HG02642 (cell line): ENCODE data around the gene LHX1.

Experiments used
- ATAC-seq: cut with Tn5 transposase; IDR thresholded peaks from one replicate; pipeline ENCODE4 v1.9.1; 2021; ENCODE audit warnings: mild to moderate bottlenecking; ENCODE audit not compliant: unreplicated experiment, poor library complexity

The LHX1 gene

DNA sequence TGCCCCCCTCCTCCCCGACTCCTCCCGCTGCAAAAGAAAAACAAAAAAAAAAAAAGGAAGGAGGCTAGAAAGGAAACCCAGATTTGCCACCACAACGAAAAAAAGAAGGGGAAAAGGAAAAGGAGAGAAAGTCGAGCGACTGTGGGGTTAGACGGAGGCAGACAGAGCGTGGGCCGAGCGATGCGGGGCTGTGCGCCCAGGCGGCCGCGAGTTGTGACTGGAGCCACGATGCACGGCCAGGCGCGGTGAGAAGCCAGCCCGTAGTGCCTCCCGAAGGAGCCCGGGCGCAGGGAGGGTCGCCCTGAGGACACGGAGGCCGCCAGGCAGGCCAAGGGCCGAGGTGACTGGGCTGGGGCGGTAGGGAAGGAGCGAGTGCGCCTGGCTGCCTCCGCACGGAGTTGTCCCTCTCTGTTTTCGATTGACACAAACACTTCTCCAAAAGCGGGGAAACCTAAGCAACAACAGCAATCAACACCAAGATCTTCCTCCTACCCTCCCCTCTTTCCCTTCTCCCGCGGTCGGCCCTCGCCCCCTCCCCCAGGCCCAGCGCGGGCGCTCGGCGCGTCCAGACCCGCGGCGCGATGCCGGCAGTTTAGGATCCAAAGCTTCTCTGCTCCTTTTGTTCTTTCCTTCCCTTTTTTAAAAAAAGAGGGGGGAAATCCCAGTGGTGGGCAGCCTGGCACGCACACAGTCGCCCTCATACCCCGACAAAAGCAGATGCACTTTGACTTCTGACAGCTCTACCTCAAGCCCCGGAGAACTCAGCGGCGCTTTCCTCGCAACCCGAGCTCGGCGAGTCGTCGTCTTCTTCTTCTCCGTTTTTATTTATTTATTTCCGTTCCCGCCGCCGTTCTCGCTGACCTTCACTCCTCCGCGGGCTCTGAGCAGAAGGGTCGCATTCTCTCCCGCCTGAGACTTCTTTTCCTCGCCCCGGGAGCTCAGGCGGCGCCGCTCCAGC lies at the start of gene LHX1:
Gene LHX1, plus strand, starts transcription at position 475 of the 958 bp plus-strand sequence. CDS start 723 bp downstream, outside the sequence.
- no peak for ATAC-seq

DNA sequence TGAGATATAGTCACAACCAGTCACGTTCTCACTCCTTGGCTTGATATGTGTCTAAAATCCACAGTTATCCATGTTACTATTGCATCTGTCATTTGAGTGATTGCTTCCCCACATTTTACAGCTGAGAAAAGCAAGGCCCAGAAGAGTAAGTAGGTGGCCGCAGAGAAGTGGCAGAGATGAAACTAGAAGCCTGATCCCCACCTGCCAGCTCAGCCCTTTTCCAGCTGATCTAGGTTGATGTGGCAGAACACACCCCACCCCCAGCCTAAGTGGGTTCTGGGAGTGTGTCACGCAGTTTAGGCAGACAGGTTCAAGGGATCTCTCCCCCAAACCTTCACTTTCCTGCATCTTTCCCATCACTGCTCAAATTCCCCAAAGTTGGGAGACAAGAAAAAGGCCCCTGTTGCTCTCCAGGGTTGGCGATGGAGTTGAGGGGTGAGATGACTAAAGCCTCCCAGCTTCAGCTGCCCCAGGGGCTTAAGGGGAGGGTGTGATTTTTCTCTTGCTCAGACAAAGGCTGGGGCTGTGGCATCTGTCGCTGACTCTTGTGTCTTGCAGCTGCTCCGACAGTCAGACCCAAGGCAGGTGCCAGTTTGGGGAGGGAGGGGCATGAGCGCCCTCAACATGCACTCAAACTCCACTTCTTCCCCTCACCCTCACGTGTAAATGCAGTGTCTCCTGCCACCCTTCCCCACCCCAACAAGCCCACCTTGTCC lies 48.9 kb upstream of the LHX1 start:
- no peak for ATAC-seq

DNA sequence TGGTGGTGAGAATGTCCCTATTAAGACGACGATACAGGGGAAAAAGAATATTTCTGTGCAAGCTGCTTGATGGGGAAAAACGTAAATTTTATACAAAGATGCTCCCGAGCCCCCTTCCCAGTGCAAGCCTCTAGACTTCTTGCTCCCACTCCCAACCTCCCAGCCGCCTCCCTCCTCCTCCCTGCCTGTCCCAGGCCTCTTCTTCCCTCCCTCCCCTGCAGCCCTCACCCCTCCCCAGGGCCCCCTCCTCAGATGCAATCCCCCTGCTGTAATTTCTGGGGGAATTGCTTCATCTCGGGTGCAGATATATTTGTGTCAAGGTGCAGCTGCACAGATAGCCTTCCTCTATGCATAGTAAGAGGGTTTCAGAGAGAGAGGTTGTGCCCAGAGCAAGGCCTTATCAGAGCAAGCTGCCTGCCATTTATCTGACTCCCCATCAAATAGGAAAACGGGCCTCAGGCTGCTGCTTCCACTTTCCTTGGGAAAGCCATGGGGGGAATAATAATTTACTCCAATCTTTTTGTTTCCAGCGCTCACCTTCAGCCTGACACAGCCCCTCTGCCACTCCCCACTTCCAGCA lies 47.4 kb upstream of the LHX1 start:
- ATAC-seq = no peak

DNA sequence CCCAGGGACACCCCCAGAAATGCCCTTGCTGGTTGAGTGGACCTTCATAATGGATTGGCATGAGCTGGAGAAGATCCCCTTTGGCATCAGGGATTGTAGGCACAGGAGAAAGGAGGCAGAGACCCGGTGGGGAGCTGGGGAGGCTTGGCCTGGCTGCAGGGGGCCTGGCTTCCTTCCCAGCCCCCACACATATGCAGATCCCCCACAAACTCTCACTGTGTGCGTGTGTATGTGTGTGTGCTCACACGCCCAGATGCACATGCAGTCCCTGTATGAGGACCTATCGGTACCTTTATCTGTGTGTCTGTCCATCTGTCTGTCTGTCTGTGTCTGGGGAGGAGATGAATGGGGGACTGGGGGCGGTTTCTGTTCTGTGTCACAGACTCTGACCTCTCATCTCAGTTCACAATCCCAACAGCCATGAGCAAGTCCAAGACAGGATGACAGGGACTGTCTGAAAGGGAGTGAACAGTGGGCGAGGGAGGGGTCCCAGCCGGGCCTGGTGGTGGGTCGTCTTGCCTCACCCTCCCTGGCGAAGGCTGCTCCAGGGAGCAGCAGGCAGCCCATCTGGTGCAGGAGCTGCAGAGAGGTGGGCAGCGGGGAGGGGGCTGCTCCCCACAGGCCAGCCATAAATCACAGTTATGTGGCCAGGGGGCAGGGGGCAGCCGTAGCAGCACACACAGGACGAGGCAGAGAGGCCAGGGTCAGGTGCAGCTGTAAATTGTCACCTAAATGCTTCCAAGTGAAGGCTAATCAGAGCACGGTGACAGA lies 46.7 kb upstream of the LHX1 start:
- ATAC-seq = no peak

DNA sequence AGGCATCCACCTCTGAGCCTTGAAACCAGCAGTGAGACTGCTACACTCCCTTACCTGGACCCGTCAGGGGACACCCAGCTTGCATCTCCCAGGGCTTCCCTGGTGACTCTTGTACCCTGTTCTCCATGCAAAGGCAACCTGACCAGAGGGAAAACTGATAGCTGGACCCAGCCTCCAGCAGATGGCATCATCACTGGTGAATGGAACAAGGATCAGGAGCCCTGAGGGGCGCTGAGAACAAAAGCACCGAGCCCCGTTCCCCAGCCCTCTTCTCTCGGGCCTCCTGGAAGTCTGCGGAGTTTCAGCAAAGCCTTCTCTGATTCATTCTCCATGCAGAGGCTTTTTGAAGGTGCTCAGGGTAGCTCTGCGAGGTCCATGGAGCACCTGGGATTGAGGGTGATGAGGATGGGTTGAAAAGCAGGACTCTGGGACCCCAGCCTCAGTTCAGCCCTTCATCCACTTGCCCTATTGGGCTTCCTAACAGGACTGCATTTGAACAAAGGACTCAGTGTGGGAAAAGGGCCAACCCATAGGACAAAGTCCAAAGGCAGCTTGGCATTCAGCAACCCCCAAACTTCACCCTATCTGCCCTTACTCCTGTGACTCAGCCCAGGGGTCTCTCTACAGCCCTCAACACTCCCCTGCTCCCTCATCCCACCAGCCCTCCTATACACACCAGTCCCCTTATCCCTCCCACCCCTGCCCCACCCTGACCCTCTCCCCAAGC lies 45.0 kb upstream of the LHX1 start:
- no peak for ATAC-seq

DNA sequence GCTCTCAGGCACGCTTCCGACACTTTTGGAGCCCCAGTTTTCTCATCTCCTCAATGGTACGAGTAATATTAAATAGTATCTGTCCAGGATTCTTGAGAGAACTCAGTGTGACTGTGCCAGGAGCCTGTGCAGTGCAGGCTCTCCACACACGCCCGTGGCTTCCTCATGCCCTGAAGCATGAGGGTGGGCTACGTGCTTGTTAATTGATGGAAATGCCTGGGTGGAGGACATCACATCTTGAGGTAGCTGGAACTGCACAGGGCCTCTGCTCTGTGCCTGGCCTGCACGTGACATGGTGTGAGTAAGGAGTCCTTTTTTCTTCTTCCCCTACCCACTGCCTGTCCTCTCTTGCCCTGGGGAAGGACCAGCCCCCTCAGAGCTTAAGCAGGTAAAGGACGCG lies 43.1 kb upstream of the LHX1 start:
- ATAC-seq = no peak

DNA sequence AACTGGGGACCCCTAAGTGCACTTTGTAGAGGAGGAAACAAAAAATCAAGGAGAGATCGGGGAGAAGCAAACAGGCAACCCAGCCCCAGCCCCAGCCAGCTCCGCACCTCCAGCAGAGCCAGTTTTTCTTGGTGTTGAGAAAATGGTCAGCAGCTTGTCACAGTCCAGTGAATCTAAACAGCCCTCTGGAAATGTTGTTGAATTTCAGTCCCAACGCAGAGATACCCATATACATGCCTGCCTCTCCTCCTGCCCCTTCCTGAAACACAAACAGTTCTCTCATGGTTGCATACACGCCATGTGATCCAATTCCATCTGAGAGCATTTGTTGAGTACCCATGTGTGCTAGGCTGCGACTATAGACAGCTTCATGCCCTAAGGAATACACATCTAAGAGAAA lies 42.4 kb upstream of the LHX1 start:
- no peak for ATAC-seq

DNA sequence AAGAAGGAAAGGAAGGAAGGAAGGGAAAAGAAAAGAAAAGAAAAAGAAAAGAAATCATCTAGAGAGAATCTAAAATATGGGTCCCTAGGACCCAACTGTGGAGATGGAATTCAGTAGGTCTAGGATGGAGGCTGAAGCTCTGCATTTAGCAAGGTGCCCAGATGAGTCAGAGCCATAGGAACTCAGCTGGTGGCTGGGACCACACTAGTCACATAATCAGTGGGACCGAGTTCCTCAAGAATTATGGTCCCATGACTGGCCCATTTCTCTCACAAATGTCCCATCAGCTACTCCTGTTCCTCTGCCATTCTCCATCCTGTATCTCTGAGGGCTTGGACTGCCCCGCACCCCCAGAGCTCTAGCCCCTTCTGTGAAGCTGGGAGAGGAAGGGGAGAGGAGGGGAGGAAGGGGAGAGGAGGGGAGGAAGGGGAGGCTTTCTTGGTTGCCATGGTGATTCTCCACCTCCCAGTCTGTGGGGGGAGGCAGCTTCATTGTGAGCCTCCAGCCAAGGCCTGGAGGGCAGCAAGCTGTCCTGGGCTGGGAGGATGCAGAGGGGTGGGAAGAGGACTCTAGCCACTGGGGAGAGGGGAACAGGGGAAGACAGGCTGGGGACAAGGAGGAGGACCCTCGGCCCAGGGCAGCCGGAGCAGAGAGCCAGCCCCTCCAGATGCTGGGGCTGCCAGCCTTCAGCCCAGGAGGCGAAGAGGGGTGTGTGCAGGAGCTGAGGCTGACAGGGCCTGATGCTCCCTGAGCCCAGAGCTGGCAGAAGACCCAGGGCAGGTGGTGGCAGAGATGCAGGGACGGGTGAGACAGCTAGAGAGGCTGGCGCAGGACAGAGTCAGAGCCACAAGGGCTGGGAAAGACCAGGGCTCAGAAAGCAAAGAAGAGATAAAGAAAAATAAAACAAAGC lies 37.8 kb upstream of the LHX1 start:
- no peak for ATAC-seq

DNA sequence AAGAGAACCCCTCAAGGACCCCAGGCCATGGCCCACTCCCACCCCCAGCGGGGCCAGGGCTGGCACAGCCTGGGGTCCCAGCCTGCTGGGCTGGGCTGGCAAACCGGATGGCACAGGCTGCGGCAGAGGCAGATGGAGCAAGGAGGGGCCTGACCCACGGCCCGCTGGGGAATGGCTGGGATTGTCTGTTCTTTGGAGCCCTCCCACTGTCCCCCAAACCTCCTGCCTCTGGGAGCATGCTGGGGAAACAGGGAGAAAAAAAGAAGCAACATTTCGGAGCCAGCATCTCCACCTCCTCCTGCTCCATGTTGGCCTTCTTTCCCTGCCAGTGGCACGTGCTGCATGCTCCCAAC lies 37.1 kb upstream of the LHX1 start:
- ATAC-seq = no peak

DNA sequence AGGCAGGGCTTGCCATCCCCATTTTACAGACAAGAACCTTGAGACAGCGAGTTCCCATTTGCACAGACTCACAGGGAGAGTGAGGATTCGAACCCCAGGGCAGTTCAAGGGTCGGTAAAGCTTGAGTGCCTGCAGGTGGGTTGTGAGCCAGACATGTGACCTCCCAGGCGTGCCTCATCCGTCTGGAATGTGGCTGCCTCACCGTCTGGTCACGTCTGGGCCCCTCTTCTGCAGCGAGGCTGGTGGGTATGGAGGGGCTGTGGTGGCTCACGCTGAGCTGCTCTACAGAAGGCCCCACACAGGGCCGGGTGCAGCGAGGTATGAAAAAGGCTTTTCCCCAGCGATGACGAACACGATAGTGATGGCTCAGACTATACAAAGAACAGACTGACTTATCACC lies 35.8 kb upstream of the LHX1 start:
- no peak for ATAC-seq

DNA sequence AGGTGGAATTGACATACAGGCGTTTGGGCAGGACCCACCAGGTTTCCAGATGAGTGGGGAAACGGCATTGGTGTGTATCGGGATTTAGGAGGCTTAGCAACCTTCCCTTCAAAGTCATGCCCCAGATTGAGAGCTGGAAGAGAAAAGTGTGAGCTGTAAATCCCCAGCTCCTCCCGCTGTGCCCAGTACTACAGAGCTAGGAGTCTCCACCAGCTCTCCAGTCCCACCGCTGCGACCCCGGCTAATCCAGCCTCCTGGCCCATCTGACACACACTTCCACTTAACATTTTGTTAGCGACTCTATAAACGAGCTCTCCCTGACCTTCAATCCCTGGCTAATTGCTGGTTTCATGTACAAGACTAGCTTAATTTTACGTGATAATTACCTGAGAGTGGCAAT lies 29.9 kb upstream of the LHX1 start:
- no peak for ATAC-seq

DNA sequence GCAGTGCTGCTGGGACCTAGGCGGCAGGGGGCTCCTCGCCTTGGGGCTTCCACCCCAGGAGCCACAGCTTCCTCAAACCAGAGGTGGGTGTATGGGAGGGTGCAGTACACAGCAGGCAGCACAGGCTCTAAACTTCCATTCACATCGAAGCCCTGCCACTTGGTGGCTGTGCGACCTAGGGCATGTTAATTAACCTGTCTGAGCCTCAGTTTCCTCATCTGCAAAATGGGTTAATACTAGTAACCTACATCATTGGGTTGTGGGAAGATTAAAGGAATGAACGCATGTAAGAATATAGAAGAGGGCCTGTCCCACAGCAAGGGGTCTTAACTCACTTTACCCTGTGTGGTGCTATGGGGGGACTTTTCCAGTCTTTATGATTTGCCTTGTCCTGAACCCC lies 26.8 kb upstream of the LHX1 start:
- ATAC-seq = no peak

DNA sequence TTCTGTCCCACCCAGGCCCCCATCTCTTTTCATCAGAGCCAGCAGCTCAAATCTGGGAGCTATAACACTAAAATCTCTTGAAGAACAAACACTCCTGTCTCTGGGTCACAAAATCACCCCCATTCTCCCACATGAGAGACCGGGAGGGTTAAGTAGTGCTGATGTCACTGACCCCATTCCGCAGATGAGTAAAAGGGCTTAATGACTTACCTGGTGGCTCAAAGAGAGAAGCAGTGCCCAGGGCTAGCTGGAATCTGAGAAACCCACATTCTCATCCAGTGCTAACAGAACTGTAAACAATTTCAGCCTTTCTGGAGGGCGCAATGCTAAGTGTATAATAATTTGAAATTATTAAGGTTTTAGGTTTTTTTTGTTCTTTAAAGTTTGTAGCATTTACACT lies 26.3 kb upstream of the LHX1 start:
- ATAC-seq = no peak

DNA sequence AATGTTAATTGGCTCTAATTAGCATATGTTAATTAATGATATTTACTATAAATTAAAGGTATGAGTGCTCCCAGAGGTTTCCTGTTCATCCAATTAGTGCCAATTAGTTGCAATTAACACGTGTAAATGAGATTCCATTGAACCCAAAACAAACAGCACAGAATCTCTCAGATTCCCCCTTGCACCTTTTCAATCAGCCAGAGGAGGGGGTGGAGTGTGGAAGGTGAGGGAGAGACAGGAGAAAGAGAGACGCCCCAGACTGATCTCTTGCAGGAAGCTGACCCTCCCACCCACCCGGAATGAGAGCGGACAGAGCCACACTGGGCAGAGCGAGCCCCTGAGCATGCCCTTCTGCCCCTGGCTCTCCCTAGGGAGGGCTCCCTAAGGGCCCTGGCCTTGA lies 24.1 kb upstream of the LHX1 start:
- ATAC-seq = no peak

DNA sequence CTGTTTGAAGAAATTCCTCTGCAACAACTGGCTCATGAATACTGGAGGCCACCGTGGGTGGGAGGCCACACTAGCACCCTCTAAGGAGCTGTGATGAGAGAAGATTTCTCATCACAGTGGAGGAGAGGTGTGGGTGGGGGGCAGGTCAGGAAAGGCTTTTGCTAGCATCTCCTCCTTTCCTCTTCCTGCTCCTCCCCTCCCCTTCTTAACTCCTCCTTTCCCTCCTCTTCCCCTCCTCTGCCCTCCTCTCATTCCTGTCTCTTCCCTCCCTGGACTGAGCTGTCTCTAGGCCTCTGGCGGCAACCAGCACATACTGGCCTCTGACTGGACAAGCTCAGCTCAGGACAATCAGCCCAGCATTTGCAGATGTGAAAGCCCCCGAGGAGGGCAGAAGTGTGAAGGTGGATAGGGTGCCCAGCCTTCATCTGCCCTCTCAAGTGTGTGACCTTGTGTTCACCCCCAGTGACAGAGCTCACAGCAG lies 19.0 kb upstream of the LHX1 start:
- no peak for ATAC-seq

DNA sequence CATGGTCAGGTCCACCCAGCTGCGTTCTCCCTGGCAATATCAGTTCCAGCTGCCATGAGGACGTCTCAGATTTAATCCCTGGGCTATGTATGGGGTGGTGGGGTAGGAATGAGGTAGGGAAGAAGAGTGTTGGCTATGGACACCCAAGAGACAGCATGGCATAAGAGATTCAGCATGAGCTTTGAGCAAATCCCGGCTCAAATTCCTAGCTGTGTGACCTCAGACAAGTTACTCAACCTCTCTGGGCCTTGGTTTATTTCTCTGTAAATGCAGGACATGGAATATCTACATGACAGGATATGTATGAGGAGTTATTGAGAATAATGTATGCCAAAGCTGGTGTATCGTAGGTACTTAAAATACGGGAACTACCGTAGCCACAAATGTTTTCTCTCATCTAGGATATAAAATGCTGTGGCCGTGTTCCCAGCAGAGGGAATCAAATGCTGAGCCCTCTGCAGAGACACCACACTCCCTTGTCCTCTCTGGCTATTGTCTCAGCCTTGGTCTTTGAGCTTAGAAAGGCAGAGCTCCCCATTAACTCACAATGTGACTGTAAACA lies 17.8 kb upstream of the LHX1 start:
- ATAC-seq = no peak

DNA sequence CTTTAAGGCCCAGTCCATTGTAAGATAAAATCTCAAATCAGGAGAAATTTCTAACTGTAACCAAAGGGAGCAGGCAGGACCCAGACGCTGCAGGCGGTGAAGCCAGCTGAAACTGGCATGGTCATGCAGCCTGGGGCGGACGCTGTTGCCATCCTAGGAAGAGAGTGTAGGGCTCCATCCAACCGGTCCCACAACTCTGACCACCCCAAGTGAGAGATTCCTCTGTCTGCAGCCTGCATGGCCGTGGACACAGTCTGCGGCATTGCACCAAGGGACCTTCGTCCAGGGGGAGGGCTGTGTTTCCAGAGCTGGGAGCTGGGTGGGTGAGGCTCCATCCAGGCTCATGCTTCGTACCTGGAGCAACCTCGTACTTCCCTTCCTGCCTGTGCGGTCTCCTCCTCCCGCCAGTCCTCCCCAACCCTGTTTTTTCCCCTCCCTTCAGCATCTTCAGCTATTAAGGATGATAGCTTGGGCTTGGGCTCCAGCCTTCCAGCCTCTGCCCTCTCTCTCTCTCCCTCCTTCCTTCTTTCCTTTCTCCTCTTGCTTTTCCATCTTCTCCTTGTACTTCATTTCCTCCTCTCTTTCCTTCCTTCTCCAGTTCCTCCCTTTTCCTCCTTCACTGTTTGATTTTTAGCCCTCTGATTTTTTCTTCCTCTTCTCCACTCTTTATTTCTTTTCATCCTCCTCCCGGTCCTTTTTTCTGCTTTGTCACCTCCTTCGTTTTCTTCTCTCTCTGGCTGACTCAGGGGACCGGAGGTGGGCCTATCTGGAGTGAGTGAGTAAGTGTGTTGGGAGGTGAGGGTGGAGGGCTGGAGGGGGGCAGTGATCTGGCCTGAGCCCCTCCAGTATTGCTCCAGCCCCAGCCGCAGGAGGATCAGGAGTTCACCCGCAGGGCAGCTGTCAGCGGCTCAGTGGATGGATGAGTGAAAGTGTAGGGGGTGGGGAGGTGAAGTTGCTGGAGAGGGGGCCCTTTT lies 17.0 kb upstream of the LHX1 start:
- ATAC-seq = no peak
